Thoracic aorta (tissue), 2 donors: ENCODE measurements around the gene FAM78A. TPM values are rescaled to one million over a fixed set of nuclear protein-coding genes. Genes with fewer than 3 reads are reported as not detected.

Source experiments
- ATAC-seq: fragments of 150-250 bp; one replicate; pipeline ENCODE4 v1.8.0; 2017; ENCODE audit warnings: low read depth; ENCODE audit not compliant: insufficient number of reproducible peaks, low FRiP score
- DNase-seq: peaks from one replicate; pipeline ENCODE4 v3.0.0-alpha.2; 2020; ENCODE audit warnings: low spot score
- H3K27ac ChIP-seq, 2 donors: fragments of 200-600 bp; sonication (generic); 1 replicate in 1 of 2; 2 replicates in 1 of 2; pipeline ENCODE4 v1.5.1; 2016; ENCODE audit warnings: mild to moderate bottlenecking in 2 of 2, moderate library complexity in 2 of 2
- H3K27me3 ChIP-seq: fragments of 200-600 bp; sonication (generic); replicated peaks from 2 replicates; pipeline ENCODE4 v1.6.0; 2016; ENCODE audit warnings: mild to moderate bottlenecking; ENCODE audit not compliant: insufficient read depth
- H3K36me3 ChIP-seq: fragments of 200-600 bp; sonication (generic); one replicate; pipeline ENCODE4 v1.5.1; 2016
- H3K4me1 ChIP-seq, 2 donors: fragments of 200-600 bp; sonication (generic); 1 replicate in 1 of 2; 2 replicates in 1 of 2; pipeline versions ENCODE4 v1.5.1 to v1.6.0; 2016; ENCODE audit warnings: low read depth in 2 of 2, mild to moderate bottlenecking in 1 of 2; ENCODE audit not compliant: control insufficient read depth in 1 of 2
- H3K4me3 ChIP-seq: fragments of 200-600 bp; sonication (generic); 2 replicates; pipeline ENCODE4 v1.5.1; 2016; ENCODE audit warnings: mild to moderate bottlenecking
- H3K9me3 ChIP-seq: fragments of 200-600 bp; sonication (generic); 2 replicates; pipeline ENCODE4 v1.5.1; 2016
- CTCF ChIP-seq: fragments of 200-600 bp; sonication (generic); IDR thresholded peaks from one replicate; pipeline ENCODE4 v1.5.1; 2019; ENCODE audit warnings: antibody characterized with exemption
- total RNA-seq, 2 donors: library from RNA; depleted of rRNA; stranded (reverse); fragments of >200 nt; gene quantifications; one replicate each; pipeline versions ENCODE4 v1.1.0 to v1.2.3, GENCODE V29; 2016

FAM78A gene
- total RNA-seq, 2 donors from 2014 or later: 5.0 to 5.7 TPM

GRCh38 chr9:131297903-131298302, 21.6 kb upstream of the FAM78A start:
- Histone ChIP-seq H3K4me1 (no peaks in the 10 kb centered on the region), H3K27me3 (no peaks in the 10 kb centered on the region), H3K27ac (no peak overlapping the region), H3K9me3 (no peaks in the 10 kb centered on the region), H3K36me3 (no peaks in the 10 kb centered on the region), H3K4me3 (no peak overlapping the region)
- ATAC-seq (no peak), DNase-seq (no peak)
- TF ChIP-seq CTCF: no peak

GRCh38 chr9:131296906-131297500, 20.7 kb upstream of the FAM78A start:
- Histone ChIP-seq H3K4me3 (no peak overlapping the region), H3K27me3 (no peaks in the 10 kb centered on the region), H3K27ac (no peak overlapping the region), H3K9me3 (no peaks in the 10 kb centered on the region), H3K4me1 (no peaks in the 10 kb centered on the region), H3K36me3 (no peaks in the 10 kb centered on the region)
- DNase-seq (no peak), ATAC-seq (no peak)
- no peak for TF ChIP-seq CTCF

GRCh38 chr9:131296460-131296859, 20.1 kb upstream of the FAM78A start:
- DNase-seq (no peak), ATAC-seq (no peak)
- H3K36me3 ChIP-seq: no peaks in the 10 kb centered on the region
- no peak overlapping the region for H3K27ac ChIP-seq
- no peak overlapping the region for H3K4me3 ChIP-seq
- H3K9me3 ChIP-seq: no peaks in the 10 kb centered on the region
- TF ChIP-seq CTCF: no peak
- no peaks in the 10 kb centered on the region for H3K27me3 ChIP-seq
- peaks cover 0 to 1% of the 10 kb centered on the region in 2 donors for H3K4me1 ChIP-seq

GRCh38 chr9:131292937-131293336, 16.6 kb upstream of the FAM78A start:
- Histone ChIP-seq H3K4me1 (peaks cover 9 to 20% of the 10 kb centered on the region in 2 donors), H3K4me3 (no peak overlapping the region), H3K27me3 (no peaks in the 10 kb centered on the region), H3K27ac (no peak overlapping the region), H3K9me3 (no peaks in the 10 kb centered on the region), H3K36me3 (no peaks in the 10 kb centered on the region)
- DNase-seq: no peak
- no peak for ATAC-seq
- TF ChIP-seq CTCF: no peak

- Histone ChIP-seq H3K9me3 (no peaks in the 10 kb centered on the region), H3K36me3 (no peaks in the 10 kb centered on the region), H3K27me3 (no peaks in the 10 kb centered on the region), H3K4me3 (no peak overlapping the region), H3K4me1 (peaks cover 9 to 20% of the 10 kb centered on the region in 2 donors), H3K27ac (no peak overlapping the region)
- no peak for TF ChIP-seq CTCF
- DNase-seq (no peak), ATAC-seq (no peak)
Observed at GRCh38 chr9:131291795-131292315, 15.5 kb upstream of the FAM78A start.
